NCI-H128 (cell line): ENCODE measurements around the gene KCNQ5.

Experiments
- DNase-seq: peaks from one replicate; lab custom pipeline; 2025; ENCODE audit not compliant: unreplicated experiment; lab: John Stamatoyannopoulos, UW

Gene KCNQ5

DNA sequence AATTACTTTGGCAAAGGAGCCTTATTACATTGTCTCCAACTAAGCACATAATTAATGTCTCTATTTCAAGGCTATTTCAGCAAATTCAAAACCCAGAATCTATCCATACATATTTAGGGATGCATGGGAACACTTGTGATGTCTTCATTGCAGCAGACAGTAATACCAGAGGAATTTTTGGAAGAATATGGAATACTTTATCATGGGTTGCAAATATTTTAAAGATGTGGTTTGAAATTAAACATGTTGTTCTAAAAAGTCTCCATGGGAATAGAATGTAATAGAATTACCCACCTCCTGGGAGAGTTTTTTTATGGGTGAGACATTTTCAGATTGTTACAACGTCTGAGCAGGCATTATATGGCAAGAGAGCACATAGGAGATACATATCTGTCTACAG lies 170.8 kb downstream of the KCNQ5 start:
- DNase-seq, result no peak

DNA sequence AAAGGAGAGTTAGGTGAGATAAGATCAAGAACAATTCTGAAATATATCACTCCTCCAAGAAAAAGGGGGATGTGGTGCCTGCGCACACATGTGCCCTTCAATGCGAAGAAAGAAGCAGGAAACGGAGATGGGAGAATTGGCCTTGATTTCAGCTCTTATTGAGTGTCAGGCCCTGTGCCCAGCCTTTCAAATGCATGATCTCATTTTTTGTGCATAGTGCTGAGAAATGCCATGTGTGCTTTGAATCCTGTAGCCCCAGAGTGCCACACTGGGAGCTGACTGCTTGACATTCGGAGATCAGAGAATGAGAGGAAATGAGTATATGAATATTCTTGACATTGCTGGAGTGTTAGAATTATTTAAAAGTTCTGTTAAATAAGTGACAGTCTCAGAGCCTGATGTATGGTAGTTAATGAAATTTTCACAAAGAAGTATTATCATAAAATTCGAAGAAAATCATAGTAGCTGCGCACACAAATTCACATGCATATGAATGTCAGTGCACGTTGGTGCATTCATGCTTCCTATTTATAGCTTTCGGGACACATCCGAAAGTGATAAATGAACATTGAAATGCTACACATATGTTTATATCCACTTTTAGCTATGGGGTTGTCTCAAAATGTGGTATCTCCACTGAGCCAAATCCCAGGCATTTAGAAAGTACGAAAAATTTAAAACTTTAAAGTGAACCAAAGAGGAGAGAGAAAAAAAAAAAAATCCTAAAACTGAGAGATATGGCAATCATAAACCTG lies 172.0 kb downstream of the KCNQ5 start:
- DNase-seq, result no peak

DNA sequence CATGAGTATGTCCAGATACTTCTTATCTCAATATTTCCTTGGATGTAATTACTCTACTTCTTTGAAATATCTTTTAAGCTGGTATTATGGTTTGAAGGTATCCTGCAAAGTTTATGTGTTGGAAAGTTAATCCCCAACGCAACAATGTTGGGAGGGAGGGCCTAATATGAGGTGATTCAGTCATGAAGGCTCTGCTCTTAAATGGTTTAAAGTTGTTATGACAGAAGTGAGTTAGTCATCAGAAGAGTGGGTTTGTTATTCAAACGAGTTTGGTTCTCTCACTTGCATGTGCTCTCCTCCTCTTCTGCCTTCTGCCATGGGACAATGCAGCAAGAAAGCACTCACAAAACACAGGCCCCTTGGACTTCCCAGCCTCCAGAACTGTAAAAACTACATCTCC lies 176.3 kb downstream of the KCNQ5 start:
- DNase-seq, result no peak

DNA sequence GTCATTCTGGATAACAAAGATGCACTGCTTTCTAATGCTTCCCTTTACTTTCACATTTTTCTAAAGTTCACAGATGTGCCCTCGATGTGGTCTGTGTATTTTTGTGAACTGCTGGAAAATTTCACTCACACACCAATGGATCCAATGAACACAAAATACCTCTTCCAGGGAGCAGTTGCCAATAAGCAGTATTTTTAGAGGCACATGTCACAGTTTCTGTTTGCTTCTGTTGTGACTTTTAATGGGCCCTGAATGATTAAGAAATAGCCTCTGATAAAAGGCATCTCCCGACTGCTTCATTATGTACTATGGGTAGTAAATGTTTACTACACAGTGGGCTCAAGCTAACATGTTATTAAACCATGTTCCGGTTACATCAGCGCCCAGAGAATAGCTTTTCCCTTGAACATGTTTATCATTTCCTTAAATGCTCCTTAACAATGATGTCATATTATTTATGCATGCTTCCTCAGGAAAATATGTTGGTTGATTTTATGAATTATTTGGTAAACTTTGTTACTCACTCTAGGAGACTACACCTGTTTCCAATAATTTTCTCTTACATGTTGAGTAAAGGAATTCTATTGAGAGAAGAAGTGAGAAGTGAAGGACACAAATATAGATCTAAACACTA lies 188.0 kb downstream of the KCNQ5 start:
- no peak for DNase-seq

DNA sequence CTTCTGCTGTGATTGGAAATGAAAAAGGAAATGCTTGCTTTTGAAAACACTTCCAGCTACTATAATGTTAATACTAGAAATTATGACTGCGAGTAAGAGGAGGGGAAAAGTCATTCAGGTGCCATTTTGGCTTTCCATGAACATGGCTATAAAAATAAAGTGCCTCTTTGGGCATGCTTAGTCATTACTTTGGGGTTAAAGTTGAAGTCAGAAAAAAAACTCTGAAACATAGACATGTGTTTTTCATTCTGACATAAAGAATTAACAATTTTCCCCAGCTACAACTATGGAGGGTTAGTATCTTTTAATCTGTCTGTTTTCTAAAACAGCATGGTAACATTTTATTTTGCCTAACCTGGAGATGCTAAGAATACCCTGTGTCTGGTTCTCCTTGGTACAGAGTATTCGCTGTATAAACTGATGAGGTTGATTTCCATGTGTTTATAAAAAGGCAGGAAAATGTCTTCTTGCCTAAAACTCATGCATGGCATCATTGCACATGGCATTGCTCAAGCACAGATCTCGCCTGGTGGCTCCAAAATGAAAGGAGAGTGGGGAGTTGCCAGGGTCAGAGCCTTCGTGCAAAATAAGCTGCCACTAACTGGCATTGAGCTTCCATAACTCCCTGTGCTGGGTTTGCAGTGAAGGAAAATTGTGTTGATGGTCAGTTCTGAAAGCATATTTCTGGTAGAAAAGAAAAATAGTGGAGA lies 188.9 kb downstream of the KCNQ5 start:
- no peak for DNase-seq

DNA sequence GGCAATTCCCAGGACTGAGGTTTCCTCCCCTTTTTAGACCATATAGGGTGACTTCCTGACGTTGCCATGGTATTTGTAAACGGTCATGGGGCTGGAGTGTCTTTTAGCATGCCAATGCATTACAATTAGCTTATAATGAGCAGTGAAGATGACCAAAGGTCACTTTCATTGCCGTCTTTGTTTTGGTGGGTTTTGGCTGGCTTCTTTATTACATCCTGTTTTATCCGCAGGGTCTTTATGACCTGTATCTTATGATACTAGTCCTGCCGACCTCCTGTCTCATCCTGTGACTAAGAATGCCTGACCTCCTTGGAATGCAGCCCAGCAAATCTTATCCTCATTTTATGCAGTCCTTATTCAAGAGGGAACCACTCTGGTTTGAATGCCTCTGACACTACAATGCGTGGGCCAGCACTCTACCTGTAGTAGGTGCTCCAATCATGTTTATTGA lies 190.1 kb downstream of the KCNQ5 start:
- DNase-seq, result no peak

DNA sequence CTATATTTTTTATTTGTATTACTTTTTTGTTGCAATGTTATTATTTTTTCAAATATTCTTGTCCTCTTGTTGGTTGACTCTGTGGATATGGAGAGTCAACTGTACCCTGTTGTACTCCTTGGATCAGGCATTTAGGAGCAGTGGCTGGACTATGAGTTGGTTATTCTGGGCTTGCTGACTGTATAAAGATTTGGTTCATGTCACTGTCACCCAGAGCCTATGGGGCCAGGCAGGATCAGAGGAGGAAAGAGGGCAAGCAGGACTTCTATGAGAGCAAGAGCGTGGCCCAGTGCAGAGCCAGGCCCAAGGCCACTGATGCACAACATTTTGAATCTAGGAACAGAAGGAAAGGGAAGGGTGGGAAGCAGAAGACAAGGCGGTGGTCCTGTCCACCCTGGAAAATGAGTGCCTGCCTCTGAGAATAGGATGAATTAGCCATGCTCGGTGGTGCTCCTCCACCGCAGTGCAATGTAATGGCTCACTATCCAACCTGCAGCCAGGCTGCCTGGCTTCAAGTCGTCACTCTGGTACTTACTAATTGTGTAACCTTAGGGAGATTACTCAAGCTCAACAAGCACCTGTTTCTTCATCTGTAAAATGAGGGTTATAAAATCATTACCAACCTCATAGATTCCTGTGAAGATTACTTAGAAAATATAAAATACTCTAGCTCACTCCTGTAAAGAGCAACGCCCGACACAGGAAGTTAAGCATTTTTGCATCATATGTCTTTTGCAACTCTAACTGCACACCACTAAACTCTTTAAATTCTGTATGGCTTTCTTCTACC lies 192.1 kb downstream of the KCNQ5 start:
- DNase-seq, result no peak

DNA sequence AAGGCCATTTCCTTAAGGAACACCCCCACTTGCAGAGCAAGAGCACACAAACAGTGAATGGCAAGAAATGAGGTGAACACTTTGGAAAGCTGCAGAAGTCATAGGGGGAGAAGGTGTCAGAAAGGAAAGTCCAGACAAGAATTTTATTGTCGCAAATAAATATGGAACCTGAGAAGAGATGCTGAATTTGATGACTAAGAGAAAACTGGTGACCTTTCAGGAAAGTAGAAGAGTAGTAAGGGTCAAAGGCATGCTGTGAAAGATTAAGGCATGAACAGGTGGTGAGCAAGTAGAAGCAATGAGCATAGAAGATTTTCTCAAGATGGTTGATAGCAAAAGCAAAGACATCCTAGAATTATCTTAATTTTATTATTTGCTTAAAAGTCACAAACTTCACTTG lies 194.2 kb downstream of the KCNQ5 start:
- no peak for DNase-seq

DNA sequence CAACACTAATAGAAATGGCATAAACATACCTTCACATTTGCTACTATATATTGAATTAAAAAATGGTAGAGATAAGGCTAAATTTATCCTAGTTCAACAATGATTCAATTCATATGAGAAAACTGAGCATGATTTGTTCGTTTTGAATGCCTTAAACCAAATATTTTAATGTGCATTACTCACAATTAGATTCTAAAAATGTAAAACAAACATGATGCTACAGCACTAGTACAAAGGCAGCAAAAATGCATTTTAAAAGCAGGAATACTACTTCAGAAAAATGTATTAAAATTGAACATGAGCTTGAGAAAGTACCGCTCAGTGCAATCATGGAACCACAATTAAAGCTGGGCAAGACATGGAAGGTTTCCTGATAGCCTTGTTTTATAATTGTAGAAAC lies 195.3 kb downstream of the KCNQ5 start:
- DNase-seq, result no peak

DNA sequence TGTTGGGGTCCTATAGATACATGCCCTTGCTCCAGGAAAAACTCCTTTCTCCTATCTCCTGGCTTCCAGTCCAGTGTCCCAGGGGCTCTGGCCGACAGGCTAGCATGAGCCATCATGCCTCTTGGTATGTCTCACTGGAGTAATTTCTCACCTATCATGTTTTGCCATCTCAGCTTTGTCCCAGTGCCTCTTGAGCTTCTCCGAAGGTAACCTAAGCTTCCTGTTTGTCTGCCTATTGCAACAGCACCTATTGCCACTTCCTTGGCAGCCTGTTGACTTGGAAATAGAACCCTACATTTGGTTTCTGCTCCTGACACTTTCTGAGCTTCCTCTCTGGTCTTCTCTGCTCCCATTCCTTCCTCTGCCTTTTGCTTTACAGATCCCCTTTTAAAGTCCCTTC lies 197.7 kb downstream of the KCNQ5 start:
- no peak for DNase-seq

DNA sequence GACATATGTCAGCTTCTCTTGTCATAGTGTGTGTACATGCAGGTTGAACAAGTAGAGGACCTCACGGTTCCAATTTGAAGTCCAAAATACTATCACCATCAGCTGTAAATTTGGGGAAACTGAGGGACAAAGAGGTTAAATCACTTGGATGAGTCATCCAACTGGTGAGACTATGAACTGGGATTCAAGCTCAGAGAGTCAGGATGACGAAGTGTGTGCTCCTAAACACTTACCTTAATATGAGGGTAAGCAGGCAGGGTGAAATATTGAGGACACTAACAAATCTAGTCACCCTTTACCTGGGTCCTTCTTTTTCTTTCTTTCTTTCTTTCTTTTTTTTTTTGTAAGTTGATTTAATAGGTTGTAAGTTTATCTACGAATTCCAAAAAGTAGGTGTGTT lies 198.3 kb downstream of the KCNQ5 start:
- DNase-seq, result no peak

DNA sequence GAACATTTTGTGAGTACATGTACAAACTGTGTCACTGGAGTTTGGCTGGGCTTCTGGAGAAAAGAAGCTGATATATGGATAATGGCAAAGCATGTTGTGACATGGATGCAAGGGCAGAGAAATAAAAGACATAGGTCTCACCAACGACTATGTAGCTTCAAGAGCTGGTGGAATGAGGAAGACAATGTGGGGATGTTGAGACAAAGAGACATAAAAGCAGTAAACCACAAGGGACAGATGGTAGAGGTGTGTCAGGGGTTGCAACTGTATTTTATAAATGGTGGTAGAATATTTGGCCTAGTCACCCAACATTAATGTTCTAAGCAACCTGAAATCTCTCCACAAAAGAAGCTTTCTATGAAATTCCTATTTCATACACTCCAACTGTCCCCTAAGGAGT lies 199.0 kb downstream of the KCNQ5 start:
- no peak for DNase-seq

DNA sequence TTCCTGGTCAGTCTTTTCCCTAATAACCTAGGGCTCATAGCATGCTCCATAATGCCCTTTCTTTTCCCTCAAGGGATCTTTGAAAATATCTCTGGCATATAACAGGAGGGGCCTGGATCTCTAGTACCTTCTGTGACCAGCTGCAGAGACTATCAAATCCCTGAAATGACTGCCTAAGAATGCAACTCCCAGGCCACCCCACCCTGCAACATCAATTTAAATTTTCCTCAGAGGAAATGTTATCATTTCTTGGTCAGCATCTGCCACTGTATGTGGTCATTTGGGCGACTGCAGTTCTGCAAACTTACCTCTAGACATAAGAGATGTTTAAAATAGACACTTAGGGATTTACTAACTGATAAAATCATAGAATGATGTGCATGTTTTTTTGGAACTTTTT lies 200.2 kb downstream of the KCNQ5 start:
- no peak for DNase-seq

DNA sequence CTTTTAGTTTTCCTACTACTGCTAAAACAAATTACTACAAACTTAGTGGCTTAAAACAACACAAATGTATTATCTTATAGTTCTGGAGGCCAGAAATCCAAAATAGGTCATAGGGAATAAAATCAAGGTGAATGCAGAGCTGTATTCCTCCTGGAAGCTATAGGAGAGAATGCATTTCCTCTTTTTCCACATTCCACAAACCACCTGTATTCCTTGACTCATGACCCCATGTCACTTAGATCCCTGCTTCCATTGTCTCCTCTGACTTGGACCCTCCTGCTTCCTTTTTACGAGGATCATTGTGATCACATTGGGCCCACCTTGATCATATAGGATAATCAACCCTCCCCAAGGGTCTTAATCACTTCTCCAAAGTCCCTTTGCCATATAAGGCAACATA lies 200.8 kb downstream of the KCNQ5 start:
- DNase-seq, result no peak

DNA sequence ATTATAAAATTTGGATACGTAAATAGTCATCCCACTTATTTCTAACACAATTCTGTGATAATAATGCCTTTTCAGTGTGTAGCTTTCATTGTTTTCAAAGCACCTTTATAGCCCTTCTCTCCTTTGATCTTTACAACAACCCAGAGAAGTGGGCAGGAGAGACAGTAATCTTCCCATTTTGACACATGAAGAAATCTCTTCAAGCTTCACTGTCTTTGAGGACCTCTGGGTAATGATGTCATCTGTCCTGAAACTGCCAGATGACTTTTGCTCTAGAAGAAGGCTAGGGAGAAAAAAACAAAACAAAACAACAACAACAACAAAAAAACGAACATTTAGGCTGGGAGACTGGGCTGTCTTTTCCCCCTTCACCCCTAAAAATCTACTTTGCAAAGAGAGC lies 203.0 kb downstream of the KCNQ5 start:
- no peak for DNase-seq

DNA sequence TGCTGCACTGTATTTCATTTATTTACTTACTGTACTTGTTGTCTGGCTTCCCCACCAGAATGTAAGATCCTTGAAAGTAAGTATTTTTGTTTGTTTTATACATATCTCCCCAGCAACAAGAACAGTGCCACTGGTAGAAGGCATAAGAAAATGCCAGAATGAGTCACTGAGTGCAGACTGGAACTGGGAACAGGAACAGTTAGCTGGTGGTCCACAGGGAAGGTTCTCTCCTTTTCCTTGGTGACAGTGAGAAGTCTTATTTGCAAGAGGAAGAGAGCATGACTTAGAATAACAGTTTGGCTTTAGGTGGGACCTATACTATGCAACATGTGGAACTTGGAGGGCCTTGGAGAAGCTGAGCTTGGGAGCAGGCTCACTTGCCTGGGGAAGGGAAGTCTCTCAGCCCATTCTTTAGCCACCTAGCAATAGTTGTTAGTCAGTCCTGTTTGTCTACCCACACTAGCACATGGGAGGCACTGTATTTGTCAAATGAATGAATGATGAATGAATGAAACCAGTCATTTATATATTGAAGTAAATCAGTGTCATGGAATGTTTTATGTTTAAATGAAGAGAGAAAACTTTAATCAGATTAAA lies 203.5 kb downstream of the KCNQ5 start:
- no peak for DNase-seq

DNA sequence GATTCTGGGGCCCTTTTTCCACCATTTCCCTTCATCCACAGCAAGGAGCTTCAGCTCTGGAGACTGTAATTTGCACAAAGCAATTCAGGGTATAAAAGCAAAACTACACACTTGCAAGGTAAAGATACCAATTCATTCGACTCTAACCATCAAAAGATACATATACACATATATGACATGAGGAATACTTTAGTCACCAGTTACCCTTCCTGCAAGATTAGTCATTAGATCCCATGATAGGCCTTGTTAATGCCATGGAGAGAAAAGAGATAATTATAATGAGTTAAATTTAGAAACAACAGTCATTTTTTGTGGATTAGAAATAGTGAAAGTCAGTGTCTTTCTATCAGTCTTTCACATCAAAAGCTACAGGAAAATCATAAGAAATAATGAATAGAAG lies 204.2 kb downstream of the KCNQ5 start:
- DNase-seq, result no peak

DNA sequence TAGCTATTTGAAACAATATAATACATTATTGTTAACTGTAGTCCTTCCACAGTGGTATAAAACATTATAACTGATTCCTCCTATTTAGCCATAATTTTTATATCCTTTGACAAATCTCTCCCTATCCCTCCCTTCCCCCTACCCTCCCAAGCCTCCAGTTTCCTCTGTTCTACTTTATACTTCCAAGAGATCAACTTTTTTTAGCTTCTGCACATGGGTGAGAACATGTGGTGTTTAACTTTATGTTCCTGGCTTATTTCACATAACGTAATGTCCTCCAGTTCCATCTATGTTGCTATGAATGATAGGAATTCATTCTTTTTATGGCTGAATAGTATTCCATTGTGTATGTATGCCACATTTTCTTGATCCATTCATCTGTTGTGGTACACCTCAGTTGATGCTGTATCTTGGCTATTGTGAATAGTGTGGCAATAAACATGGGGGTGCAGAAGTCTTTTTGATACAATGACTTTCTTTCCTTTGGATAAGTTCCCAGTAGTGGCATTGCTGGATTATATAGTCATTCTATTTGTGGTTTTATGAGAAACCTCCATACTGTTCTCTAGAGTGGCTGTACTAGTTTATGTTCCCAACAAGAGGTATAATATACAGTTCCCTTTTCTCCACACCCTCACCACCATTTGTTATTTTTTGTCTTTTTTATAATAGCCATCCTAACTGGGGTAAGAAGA lies 205.0 kb downstream of the KCNQ5 start:
- no peak for DNase-seq

DNA sequence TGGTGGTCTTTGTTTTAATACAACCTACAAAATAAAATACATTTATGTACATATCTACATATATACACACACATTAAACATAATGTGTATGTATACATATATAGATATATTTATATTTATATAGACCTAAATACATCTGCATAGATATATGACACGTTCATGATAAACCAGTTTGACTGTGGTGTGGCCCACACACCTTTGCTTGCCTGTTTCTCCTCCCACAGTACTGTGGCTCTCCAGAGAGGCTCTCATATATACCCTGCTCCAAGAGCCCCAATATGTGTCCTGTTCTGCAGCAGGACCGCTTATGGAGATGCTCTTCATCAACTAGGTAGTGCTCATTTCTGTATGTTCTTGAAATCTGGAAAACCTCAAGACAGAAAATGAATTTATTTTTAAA lies 207.0 kb downstream of the KCNQ5 start:
- DNase-seq, result no peak

DNA sequence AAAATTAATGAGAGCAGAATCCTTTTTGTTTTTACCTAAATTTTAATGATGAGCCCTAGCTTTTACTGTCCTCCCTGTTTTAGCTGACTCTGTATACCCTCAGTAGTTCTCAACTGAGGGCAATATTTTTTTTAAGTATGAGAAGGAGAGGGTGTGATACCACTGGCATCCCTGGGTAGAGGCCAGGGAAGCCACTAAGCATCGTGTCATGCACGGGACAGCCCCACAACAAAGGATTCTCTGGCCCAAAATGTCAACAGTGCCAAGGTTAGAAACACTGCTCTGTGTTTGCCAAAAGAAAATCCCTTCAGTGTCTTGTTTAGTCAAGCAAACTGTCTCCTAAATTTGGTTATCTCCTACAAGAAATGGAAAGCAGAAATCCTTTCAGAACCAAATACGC lies 210.4 kb downstream of the KCNQ5 start:
- no peak for DNase-seq

DNA sequence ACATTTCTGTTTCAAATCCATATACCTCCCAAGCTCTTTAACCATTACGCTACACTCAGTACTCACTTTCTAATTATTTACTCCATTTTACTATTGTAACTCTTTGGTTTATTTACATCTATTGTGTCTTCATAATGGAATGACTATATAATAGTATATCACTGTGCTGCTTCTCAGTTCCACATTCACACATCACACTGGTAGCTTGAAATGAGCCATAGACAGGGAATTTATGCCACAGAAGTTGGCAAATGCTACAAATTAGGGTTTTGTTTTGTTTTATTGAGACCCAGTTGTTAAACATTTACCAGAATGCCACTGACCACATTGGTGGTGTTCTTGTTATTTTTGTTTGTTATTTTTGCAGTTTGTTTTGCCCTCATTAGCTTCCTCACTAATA lies 213.9 kb downstream of the KCNQ5 start:
- no peak for DNase-seq
